GM18951 (cell line): ENCODE results near the gene APC2.

Experiments used
- POLR2A ChIP-seq: IDR thresholded peaks from 4 replicates; pipeline ENCODE4 v1.6.1; 2011; ENCODE audit warnings: mild to moderate bottlenecking; ENCODE audit not compliant: insufficient read length, insufficient read depth; ENCODE audit errors: extremely low read depth
- in situ Hi-C: fragments of 300-500 bp; cut with MboI; formaldehyde crosslinking; loops from one replicate; pipeline ENCODE4 v1.12.0; 2022; ENCODE audit warnings: low sequenced_read_pairs, mixed read lengths, inconsistent platforms; ENCODE audit not compliant: unreplicated experiment

APC2 gene

GRCh38 chr19:1420590-1420989, 29.3 kb upstream of the APC2 start:
- TF ChIP-seq POLR2A: no peak
- in situ Hi-C loops: no loop called here

GRCh38 chr19:1421218-1421957, 28.5 kb upstream of the APC2 start:
- no peak for TF ChIP-seq POLR2A
- in situ Hi-C loops: no loop called here

GRCh38 chr19:1421958-1422305, 28.0 kb upstream of the APC2 start:
- no peak for TF ChIP-seq POLR2A
- in situ Hi-C loops: no loop called here

GRCh38 chr19:1422360-1422759, 27.6 kb upstream of the APC2 start:
- TF ChIP-seq POLR2A: no peak
- in situ Hi-C loops: no loop called here

- in situ Hi-C loops: no loop called here
- TF ChIP-seq POLR2A: no peak
Observed at GRCh38 chr19:1422943-1423342, 27.0 kb upstream of the APC2 start.

- in situ Hi-C loops: no loop called here
- no peak for TF ChIP-seq POLR2A
Observed at GRCh38 chr19:1423436-1424191, 26.3 kb upstream of the APC2 start.

- peak; percentile 15 for TF ChIP-seq POLR2A
- in situ Hi-C loops: no loop called here
Observed at GRCh38 chr19:1424192-1424955, 25.5 kb upstream of the APC2 start.

GRCh38 chr19:1425102-1425837, 24.7 kb upstream of the APC2 start:
- in situ Hi-C loops: no loop called here
- peak; percentile 30 for TF ChIP-seq POLR2A

GRCh38 chr19:1425902-1426301, 24.0 kb upstream of the APC2 start:
- no peak for TF ChIP-seq POLR2A
- in situ Hi-C loops: no loop called here

- no peak for TF ChIP-seq POLR2A
- in situ Hi-C loops: no loop called here
Observed at GRCh38 chr19:1426736-1427135, 23.2 kb upstream of the APC2 start.

- TF ChIP-seq POLR2A: no peak
Observed at GRCh38 chr19:1427221-1427920, 22.6 kb upstream of the APC2 start.

GRCh38 chr19:1428738-1429391, 21.1 kb upstream of the APC2 start:
- no peak for TF ChIP-seq POLR2A
- in situ Hi-C loops: no loop called here

More at GRCh38 chr19:1427221-1427920, 22.6 kb upstream of the APC2 start:
- in situ Hi-C loops: no loop called here

- TF ChIP-seq POLR2A: no peak
- in situ Hi-C loops: no loop called here
Observed at GRCh38 chr19:1429750-1430149, 20.2 kb upstream of the APC2 start.
